Liver (tissue), 9 donors: ENCODE data around the gene CD80. TPM values are rescaled to one million over a fixed set of nuclear protein-coding genes. Genes with fewer than 3 reads are reported as not detected.

ENCODE experiments used
- DNase-seq: peaks from one replicate; pipeline ENCODE4 v3.0.0-alpha.2; 2017; ENCODE audit warnings: low spot score
- H3K27ac ChIP-seq, 2 donors: one replicate each; pipeline ENCODE4 v1.7.0; 2013; ENCODE audit warnings: inconsistent platforms in 2 of 2, low read length in 2 of 2, control low read depth in 1 of 2, low read depth in 1 of 2, mild to moderate bottlenecking in 1 of 2
- H3K27me3 ChIP-seq, 4 donors: one replicate each; pipeline versions ENCODE4 v1.6.1 to v1.7.0; 2013; ENCODE audit warnings: low read length in 3 of 4, inconsistent platforms in 1 of 4, mild to moderate bottlenecking in 1 of 4, moderate library complexity in 1 of 4; ENCODE audit not compliant: control insufficient read depth in 4 of 4, insufficient read depth in 4 of 4
- H3K36me3 ChIP-seq, 4 donors: one replicate each; pipeline versions ENCODE4 v1.6.1 to v1.7.0; 2013; ENCODE audit warnings: low read length in 3 of 4, mild to moderate bottlenecking in 3 of 4, low read depth in 1 of 4, moderate library complexity in 1 of 4; ENCODE audit not compliant: control insufficient read depth in 4 of 4, insufficient read depth in 3 of 4
- H3K4me1 ChIP-seq, 4 donors: one replicate each; pipeline versions ENCODE4 v1.6.1 to v1.7.0; 2013; ENCODE audit warnings: low read length in 3 of 4, mild to moderate bottlenecking in 3 of 4, moderate library complexity in 1 of 4; ENCODE audit not compliant: control insufficient read depth in 4 of 4, insufficient read depth in 4 of 4
- H3K4me3 ChIP-seq, 3 donors: one replicate each; pipeline versions ENCODE4 v1.6.1 to v1.7.0; 2013; ENCODE audit warnings: low read length in 3 of 3, control low read depth in 1 of 3, low read depth in 1 of 3, mild to moderate bottlenecking in 1 of 3
- H3K9ac ChIP-seq, 2 donors: one replicate each; pipeline ENCODE4 v1.7.0; 2013; ENCODE audit warnings: low read length in 2 of 2, mild to moderate bottlenecking in 2 of 2, moderate library complexity in 2 of 2, control low read depth in 1 of 2, low read depth in 1 of 2
- H3K9me3 ChIP-seq, 4 donors: one replicate each; pipeline versions ENCODE4 v1.6.1 to v1.7.0; 2013; ENCODE audit warnings: low read length in 3 of 4; ENCODE audit not compliant: control insufficient read depth in 4 of 4
- EGR1 ChIP-seq, 2 donors: IDR thresholded peaks; 2 replicates each; pipeline ENCODE4 v1.6.1; 2016 to 2018; ENCODE audit warnings: antibody characterized with exemption in 2 of 2, low read depth in 2 of 2
- FOXA1 ChIP-seq: IDR thresholded peaks from 2 replicates; pipeline ENCODE4 v1.6.1; 2016; ENCODE audit warnings: antibody characterized with exemption
- FOXA2 ChIP-seq: IDR thresholded peaks from 2 replicates; pipeline ENCODE4 v1.6.1; 2016; ENCODE audit warnings: antibody characterized with exemption
- GABPA ChIP-seq, 2 donors: IDR thresholded peaks in 1 of 2; conservative IDR thresholded peaks in 1 of 2; 2 replicates each; pipeline ENCODE4 v1.6.1; 2016; ENCODE audit warnings: antibody characterized with exemption in 2 of 2, mild to moderate bottlenecking in 1 of 2, moderate library complexity in 1 of 2
- HNF4A ChIP-seq, 2 donors: conservative IDR thresholded peaks; 2 replicates each; pipeline ENCODE4 v1.6.1; 2016; ENCODE audit warnings: antibody characterized with exemption in 2 of 2, mild to moderate bottlenecking in 2 of 2
- HNF4G ChIP-seq: IDR thresholded peaks from 2 replicates; pipeline ENCODE4 v1.6.1; 2016; ENCODE audit warnings: antibody characterized with exemption
- JUND ChIP-seq, 2 donors: IDR thresholded peaks; 2 replicates each; pipeline ENCODE4 v1.6.1; 2016; ENCODE audit warnings: antibody characterized with exemption in 2 of 2
- NR2F2 ChIP-seq: IDR thresholded peaks from 2 replicates; pipeline ENCODE4 v1.6.1; 2016; ENCODE audit warnings: antibody characterized with exemption
- RAD21 ChIP-seq, 2 donors: IDR thresholded peaks; 2 replicates each; pipeline ENCODE4 v1.6.1; 2016; ENCODE audit warnings: antibody characterized with exemption in 2 of 2, mild to moderate bottlenecking in 2 of 2
- RXRA ChIP-seq, 2 donors: IDR thresholded peaks; 2 replicates each; pipeline ENCODE4 v1.6.1; 2017 to 2018; ENCODE audit warnings: antibody characterized with exemption in 2 of 2, mild to moderate bottlenecking in 1 of 2
- SP1 ChIP-seq: IDR thresholded peaks from 2 replicates; pipeline ENCODE4 v1.6.1; 2018; ENCODE audit warnings: antibody characterized with exemption, mild to moderate bottlenecking
- TAF1 ChIP-seq: conservative IDR thresholded peaks from 2 replicates; pipeline ENCODE4 v1.6.1; 2016; ENCODE audit warnings: antibody characterized with exemption, mild to moderate bottlenecking
- YY1 ChIP-seq: IDR thresholded peaks from 2 replicates; pipeline ENCODE4 v1.6.1; 2016; ENCODE audit warnings: antibody characterized with exemption, mild to moderate bottlenecking
- WGBS: extraction: QIAGEN DNeasy Blood & Tissue Kit; methylation state at CpG from one replicate; pipeline ENCODE4 v1.1.7; 2013; 5-methylcytosine and 5-hydroxymethylcytosine counted together
- polyA plus RNA-seq, 2 donors: library from polyadenylated mRNA; stranded (reverse) in 1 of 2; unstranded in 1 of 2; fragments of 200-250 nt in 1 of 2; fragments of >200 nt in 1 of 2; fragmentation: Nextera tagmentation in 1 of 2; extraction: Ambion mirVana in 1 of 2; gene quantifications; one replicate each; pipeline versions ENCODE4 v1.2.1 to v1.2.3, GENCODE V29; 2013 to 2015
- total RNA-seq, 2 donors: library from RNA; depleted of rRNA; stranded (reverse); fragments of >200 nt; gene quantifications; one replicate each; pipeline ENCODE4 v1.2.3, GENCODE V29; 2014
- TF ChIP-seq, protein P1 (sequence below): fragments of 150-350 bp; IDR thresholded peaks from 2 replicates; pipeline ENCODE4 v1.5.1; 2017; ENCODE audit warnings: improper control_type of control experiment, low read depth, low read length; ENCODE audit not compliant: missing input control
- TF ChIP-seq, protein P2 (sequence below): IDR thresholded peaks from 2 replicates; pipeline ENCODE4 v1.6.1; 2016; ENCODE audit warnings: antibody characterized with exemption
- TF ChIP-seq, protein P3 (sequence below): IDR thresholded peaks from 2 replicates; pipeline ENCODE4 v1.6.1; 2016; ENCODE audit warnings: antibody characterized with exemption, mild to moderate bottlenecking
- donor health status: healthy.
- donor health status: healthy.
- donor health status: healthy.
- donor health status: healthy.
- donor health status: healthy.

CD80 gene
- total and polyA plus RNA-seq, 4 donors, result 0.21 to 1.5 (median 0.61) TPM

DNA sequence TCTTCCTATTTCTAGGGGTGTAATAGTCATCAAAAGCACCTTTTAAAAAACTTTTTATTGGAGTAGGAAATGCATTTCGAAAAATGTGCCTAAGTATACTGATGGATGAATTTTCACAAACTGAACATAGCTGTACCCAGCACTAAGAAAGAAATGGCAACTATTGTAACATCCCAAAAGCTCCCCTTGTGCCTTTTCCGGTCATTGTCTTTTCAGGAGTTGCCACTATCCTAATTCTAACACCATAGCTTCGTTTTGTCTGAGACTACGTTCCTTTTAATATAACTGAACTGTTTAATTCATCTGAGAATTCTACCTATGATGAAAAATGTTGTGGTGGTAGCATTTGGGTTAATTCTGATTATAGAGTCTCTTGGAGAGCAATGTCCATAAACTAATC is 59.1 kb downstream of the CD80 start:
- Histone ChIP-seq H3K9ac (no peak overlapping the region), H3K4me1 (peaks cover 2 to 34% (median 22%) of the 10 kb centered on the region in 4 donors), H3K4me3 (no peak overlapping the region), H3K27me3 (no peaks in the 10 kb centered on the region), H3K27ac (no peak overlapping the region), H3K9me3 (no peaks in the 10 kb centered on the region), H3K36me3 (peaks cover 3 to 13% (median 4%) of the 10 kb centered on the region in 4 donors)
- no peak for DNase-seq
- TF ChIP-seq, protein P1, sequence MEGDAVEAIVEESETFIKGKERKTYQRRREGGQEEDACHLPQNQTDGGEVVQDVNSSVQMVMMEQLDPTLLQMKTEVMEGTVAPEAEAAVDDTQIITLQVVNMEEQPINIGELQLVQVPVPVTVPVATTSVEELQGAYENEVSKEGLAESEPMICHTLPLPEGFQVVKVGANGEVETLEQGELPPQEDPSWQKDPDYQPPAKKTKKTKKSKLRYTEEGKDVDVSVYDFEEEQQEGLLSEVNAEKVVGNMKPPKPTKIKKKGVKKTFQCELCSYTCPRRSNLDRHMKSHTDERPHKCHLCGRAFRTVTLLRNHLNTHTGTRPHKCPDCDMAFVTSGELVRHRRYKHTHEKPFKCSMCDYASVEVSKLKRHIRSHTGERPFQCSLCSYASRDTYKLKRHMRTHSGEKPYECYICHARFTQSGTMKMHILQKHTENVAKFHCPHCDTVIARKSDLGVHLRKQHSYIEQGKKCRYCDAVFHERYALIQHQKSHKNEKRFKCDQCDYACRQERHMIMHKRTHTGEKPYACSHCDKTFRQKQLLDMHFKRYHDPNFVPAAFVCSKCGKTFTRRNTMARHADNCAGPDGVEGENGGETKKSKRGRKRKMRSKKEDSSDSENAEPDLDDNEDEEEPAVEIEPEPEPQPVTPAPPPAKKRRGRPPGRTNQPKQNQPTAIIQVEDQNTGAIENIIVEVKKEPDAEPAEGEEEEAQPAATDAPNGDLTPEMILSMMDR, result no peak
- no peak for TF ChIP-seq NR2F2
- no peak for TF ChIP-seq GABPA (IDR thresholded peaks at IDR 0.05 in 1 of 2, conservative IDR thresholded peaks at IDR 0.05 in 1 of 2)
- TF ChIP-seq, protein P2, sequence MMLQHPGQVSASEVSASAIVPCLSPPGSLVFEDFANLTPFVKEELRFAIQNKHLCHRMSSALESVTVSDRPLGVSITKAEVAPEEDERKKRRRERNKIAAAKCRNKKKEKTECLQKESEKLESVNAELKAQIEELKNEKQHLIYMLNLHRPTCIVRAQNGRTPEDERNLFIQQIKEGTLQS, result no peak
- no peak for TF ChIP-seq SP1
- TF ChIP-seq, protein P3, sequence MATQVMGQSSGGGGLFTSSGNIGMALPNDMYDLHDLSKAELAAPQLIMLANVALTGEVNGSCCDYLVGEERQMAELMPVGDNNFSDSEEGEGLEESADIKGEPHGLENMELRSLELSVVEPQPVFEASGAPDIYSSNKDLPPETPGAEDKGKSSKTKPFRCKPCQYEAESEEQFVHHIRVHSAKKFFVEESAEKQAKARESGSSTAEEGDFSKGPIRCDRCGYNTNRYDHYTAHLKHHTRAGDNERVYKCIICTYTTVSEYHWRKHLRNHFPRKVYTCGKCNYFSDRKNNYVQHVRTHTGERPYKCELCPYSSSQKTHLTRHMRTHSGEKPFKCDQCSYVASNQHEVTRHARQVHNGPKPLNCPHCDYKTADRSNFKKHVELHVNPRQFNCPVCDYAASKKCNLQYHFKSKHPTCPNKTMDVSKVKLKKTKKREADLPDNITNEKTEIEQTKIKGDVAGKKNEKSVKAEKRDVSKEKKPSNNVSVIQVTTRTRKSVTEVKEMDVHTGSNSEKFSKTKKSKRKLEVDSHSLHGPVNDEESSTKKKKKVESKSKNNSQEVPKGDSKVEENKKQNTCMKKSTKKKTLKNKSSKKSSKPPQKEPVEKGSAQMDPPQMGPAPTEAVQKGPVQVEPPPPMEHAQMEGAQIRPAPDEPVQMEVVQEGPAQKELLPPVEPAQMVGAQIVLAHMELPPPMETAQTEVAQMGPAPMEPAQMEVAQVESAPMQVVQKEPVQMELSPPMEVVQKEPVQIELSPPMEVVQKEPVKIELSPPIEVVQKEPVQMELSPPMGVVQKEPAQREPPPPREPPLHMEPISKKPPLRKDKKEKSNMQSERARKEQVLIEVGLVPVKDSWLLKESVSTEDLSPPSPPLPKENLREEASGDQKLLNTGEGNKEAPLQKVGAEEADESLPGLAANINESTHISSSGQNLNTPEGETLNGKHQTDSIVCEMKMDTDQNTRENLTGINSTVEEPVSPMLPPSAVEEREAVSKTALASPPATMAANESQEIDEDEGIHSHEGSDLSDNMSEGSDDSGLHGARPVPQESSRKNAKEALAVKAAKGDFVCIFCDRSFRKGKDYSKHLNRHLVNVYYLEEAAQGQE, result no peak
- TF ChIP-seq HNF4G, result no peak
- no peak for TF ChIP-seq RXRA (IDR thresholded peaks at IDR 0.05)
- no peak for TF ChIP-seq FOXA2
- WGBS, result 89% methylated on average over 4 of the region's 4 CpGs

DNA sequence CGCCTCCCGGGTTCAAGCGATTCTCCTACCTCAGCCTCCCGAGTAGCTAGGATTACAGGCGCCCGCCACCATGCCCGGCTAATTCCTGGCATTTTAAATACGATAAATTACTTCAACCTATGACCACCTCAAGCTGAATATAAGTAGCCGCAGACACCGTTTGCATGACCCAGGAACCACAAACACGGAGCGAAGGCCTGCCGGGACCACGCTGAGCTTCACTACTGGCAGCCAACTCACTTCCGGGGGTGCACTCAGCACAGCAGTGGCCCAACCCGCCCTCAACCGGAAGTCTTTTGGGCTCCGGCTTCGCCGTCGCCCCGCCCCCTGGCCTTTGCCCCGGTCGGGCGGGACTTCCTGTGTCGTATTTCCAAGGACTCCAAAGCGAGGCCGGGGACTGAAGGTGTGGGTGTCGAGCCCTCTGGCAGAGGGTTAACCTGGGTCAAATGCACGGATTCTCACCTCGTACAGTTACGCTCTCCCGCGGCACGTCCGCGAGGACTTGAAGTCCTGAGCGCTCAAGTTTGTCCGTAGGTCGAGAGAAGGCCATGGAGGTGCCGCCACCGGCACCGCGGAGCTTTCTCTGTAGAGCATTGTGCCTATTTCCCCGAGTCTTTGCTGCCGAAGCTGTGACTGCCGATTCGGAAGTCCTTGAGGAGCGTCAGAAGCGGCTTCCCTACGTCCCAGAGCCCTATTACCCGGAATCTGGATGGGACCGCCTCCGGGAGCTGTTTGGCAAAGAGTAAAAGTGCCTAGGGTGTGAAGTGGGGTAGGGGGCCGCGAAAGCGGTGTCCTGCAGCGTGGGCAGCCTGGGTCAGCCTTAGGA is 61.0 kb downstream of the CD80 start, which contains the start of gene TIMMDC1:
Gene TIMMDC1 (plus strand): TSS at position 362 of the 826 bp plus-strand sequence. CDS start 187 bp downstream, at position 549.
- Histone ChIP-seq H3K4me1 (peaks cover 2 to 34% (median 22%) of the 10 kb centered on the region in 4 donors), H3K9ac (peak within 1 kb of the TSS; percentile 95 to 100), H3K9me3 (no peaks in the 10 kb centered on the region), H3K27me3 (no peaks in the 10 kb centered on the region), H3K4me3 (peak within 1 kb of the TSS; percentile 79 to 100 (median 92)), H3K36me3 (peaks cover 0 to 2% (median under 1%) of the 10 kb centered on the region in 4 donors), H3K27ac (peak within 1 kb of the TSS; percentile 90 to 98)
- DNase-seq, result peak; percentile 96
- under 1% methylated on average over 58 of the region's 58 CpGs for WGBS
- TF ChIP-seq, protein P3, result peak; percentile 73
- TF ChIP-seq EGR1 (IDR thresholded peaks at IDR 0.05; ENCODE audit: low read depth in 2 of 2), result peak in 1 of 2 donors; percentile 40
- peak; percentile 77 to 86 for TF ChIP-seq HNF4A (conservative IDR thresholded peaks at IDR 0.05)
- peak; percentile 72 for TF ChIP-seq HNF4G
- TF ChIP-seq FOXA2, result no peak
- TF ChIP-seq SP1, result peak; percentile 89
- peak; percentile 66 for TF ChIP-seq TAF1
- no peak for TF ChIP-seq FOXA1
- TF ChIP-seq, protein P2, result no peak
- peak; percentile 72 for TF ChIP-seq YY1
- peak in 1 of 2 donors; percentile 18 for TF ChIP-seq JUND (IDR thresholded peaks at IDR 0.05)
- peak; percentile 95 to 99 for TF ChIP-seq GABPA (IDR thresholded peaks at IDR 0.05 in 1 of 2, conservative IDR thresholded peaks at IDR 0.05 in 1 of 2)
- TF ChIP-seq, protein P1, result no peak
- peak in 1 of 2 donors; percentile 49 for TF ChIP-seq RAD21 (IDR thresholded peaks at IDR 0.05)
